BJ (cell line): ENCODE results near the gene COL23A1. TPM values are rescaled to one million over a fixed set of nuclear protein-coding genes. Genes with fewer than 3 reads are reported as not detected.
A peak's percentile ranks its signal among the peaks of the same experiment; 100 is the strongest.

Experiments
- CTCF ChIA-PET: fragments of 350-600 bp; formaldehyde crosslinking; extraction: SDS; loops from one replicate; lab custom pipeline; 2021; ENCODE audit warnings: antibody characterized with exemption, inconsistent platforms; lab: Yijun Ruan, JAX
- POLR2A ChIA-PET: fragments of 300-600 bp; sonication (Branson Sonifier 250); formaldehyde crosslinking; extraction: SDS; loops from one replicate; lab custom pipeline; 2021; ENCODE audit warnings: antibody characterized with exemption; lab: Charles Lee
- DNase-seq: peaks from one replicate; pipeline ENCODE4 v3.0.0-alpha.2; 2011; ENCODE audit warnings: low read depth
- H3K27me3 ChIP-seq: 2 replicates; pipeline ENCODE4 v1.6.0; 2011; ENCODE audit warnings: low read length; ENCODE audit not compliant: control insufficient read depth, insufficient read depth
- H3K36me3 ChIP-seq: 2 replicates; pipeline ENCODE4 v1.5.1; 2011; ENCODE audit warnings: low read length; ENCODE audit not compliant: control insufficient read depth, insufficient read depth
- H3K4me3 ChIP-seq: 2 replicates; pipeline ENCODE4 v1.5.1; 2011; ENCODE audit warnings: low read depth, mild to moderate bottlenecking, control low read depth, low read length
- CTCF ChIP-seq: IDR thresholded peaks from 2 replicates; pipeline ENCODE4 v1.5.1; 2011; ENCODE audit warnings: low read depth, mild to moderate bottlenecking, control low read depth, inconsistent platforms, low read length, moderate library complexity; ENCODE audit not compliant: insufficient read depth
- polyA plus RNA-seq: library from polyadenylated mRNA; depleted of rRNA; stranded (reverse); fragments of >200 nt; gene quantifications from 2 replicates; pipeline ENCODE4 v1.2.3, GENCODE V29; 2011

The COL23A1 gene
- polyA plus RNA-seq, 1 experiment, result not detected

DNA sequence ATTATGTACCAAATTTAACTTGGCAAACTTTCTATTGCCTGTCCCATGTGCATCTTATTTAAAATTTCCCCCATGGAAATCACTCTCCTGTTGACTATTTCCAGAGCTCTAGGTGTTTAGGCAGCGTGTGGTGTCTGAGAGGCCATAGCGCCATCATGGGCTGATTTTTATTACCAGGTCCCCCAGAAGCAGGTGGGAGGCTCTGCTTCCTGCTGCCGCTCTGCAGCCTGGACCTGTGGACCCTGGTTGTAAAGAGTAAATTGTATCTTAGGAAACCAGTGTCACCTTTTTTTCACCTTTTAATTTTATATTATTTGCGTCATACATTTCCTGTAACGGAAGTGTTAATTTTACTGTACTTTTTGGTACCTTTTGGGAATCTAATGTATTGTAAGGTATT lies 379.5 kb downstream of the COL23A1 start:
- POLR2A ChIA-PET, result no interaction called here
- CTCF ChIA-PET, result interaction anchor here (0.6 kb wide), 1 partner anchor 401 kb away, joined by 3 read pairs; no protein-coding TSS in a partner anchor
- TF ChIP-seq CTCF, result no peak
- H3K27me3 ChIP-seq, result no peaks in the 10 kb centered on the region
- peaks cover 61% of the 10 kb centered on the region for H3K36me3 ChIP-seq
- no peak for DNase-seq
- no peak overlapping the region for H3K4me3 ChIP-seq

DNA sequence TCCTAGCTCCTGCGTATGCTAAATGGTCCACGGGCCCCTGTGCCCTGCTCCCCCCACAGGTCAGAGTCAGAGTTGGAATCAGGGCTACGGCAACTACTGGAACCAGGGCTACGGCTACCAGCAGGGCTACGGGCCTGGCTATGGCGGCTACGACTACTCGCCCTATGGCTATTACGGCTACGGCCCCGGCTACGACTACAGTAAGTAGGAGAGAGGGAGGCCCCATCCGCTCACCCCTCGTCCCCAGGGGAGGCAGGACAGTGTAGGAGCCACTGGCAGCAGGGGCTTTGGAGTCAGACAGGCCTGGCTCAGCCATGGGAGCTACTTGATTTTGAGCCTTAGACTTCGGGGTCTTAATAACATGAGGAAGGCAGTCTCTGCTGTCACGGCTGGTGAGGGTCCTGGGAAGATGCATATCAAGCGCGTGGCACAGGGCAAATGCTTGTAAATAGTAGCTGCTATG lies 380.1 kb downstream of the COL23A1 start:
- H3K4me3 ChIP-seq, result no peak overlapping the region
- DNase-seq, result no peak
- peaks cover 57% of the 10 kb centered on the region for H3K36me3 ChIP-seq
- CTCF ChIA-PET, result no interaction called here
- no peaks in the 10 kb centered on the region for H3K27me3 ChIP-seq
- POLR2A ChIA-PET, result no interaction called here
- no peak for TF ChIP-seq CTCF

- Histone ChIP-seq H3K27me3 (no peaks in the 10 kb centered on the region), H3K4me3 (no peak overlapping the region), H3K36me3 (peaks cover 53% of the 10 kb centered on the region)
- ChIA-PET POLR2A (no interaction called here), CTCF (no interaction called here)
- no peak for DNase-seq
- no peak for TF ChIP-seq CTCF
Measured at GRCh38 chr5:178209334-178210072, 380.7 kb downstream of the COL23A1 start.

GRCh38 chr5:178208540-178209227 lies 381.5 kb downstream of the COL23A1 start:
- ChIA-PET POLR2A (no interaction called here), CTCF (no interaction called here)
- no peak overlapping the region for H3K4me3 ChIP-seq
- TF ChIP-seq CTCF, result 0 out of 2 replicates have a peak, but pooled peaks have one; percentile 19
- DNase-seq, result no peak
- H3K27me3 ChIP-seq, result no peaks in the 10 kb centered on the region
- peaks cover 47% of the 10 kb centered on the region for H3K36me3 ChIP-seq

DNA sequence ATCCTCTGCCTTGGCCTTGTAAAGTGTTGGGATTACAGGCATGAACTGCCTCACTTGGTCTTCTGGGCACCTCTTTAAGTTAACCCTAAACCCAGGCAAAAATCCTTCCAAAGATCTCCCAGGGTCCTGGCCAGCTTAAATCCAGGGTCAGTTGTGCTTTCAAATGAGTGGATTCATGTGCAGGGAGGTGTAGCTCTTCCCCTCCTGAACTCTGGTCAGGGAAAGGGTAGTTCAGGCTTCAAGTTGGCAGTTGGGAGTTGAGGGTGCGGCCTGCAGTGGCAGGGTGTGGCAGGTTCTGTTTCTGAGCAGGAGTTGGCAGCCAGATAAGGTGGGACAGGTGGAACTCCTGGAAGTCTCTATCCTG lies 382.3 kb downstream of the COL23A1 start:
- no peaks in the 10 kb centered on the region for H3K27me3 ChIP-seq
- ChIA-PET POLR2A (no interaction called here), CTCF (no interaction called here)
- DNase-seq, result no peak
- TF ChIP-seq CTCF, result no peak
- peaks cover 41% of the 10 kb centered on the region for H3K36me3 ChIP-seq
- H3K4me3 ChIP-seq, result no peak overlapping the region
